Prostate gland (tissue), 2 donors: ENCODE data around the gene AEN.

Experiments
- POLR2AphosphoS5 ChIP-seq: sonication (generic); formaldehyde crosslinking; IDR thresholded peaks from one replicate; pipeline ENCODE4 v1.6.1; 2017; ENCODE audit warnings: antibody characterized with exemption
- TF ChIP-seq, protein P1 (sequence below), 4 experiments: fragments of 200-600 bp in 2 of 4; fragments of 450-650 bp in 2 of 4; sonication (generic) in 2 of 4; IDR thresholded peaks; 1 replicate in 3 of 4; 2 replicates in 1 of 4; pipeline ENCODE4 v1.5.1; 2016 to 2019; ENCODE audit warnings: antibody characterized with exemption in 4 of 4, mild to moderate bottlenecking in 2 of 4, moderate library complexity in 2 of 4

DNA sequence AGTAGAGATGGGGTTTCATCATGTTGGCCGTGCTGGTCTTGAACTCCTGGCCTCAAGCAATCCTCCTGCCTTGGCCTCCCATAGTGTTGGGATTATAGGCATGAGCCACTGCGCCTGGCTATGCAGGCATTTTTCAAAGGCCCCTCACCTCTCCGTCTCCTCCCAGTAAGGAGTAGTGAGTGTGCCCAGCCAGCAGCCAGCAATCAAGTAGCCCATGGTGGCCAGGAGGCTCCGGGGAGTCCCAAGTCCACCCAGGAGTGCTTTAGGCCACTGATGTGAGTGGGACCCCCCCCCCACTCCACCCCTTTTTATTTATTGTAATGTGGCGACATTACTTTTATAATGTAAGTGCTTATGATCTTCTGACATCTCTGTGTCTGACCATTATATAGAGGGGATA, 25.8 kb downstream of the AEN start:
- no peak for TF ChIP-seq POLR2AphosphoS5
- TF ChIP-seq, protein P1, sequence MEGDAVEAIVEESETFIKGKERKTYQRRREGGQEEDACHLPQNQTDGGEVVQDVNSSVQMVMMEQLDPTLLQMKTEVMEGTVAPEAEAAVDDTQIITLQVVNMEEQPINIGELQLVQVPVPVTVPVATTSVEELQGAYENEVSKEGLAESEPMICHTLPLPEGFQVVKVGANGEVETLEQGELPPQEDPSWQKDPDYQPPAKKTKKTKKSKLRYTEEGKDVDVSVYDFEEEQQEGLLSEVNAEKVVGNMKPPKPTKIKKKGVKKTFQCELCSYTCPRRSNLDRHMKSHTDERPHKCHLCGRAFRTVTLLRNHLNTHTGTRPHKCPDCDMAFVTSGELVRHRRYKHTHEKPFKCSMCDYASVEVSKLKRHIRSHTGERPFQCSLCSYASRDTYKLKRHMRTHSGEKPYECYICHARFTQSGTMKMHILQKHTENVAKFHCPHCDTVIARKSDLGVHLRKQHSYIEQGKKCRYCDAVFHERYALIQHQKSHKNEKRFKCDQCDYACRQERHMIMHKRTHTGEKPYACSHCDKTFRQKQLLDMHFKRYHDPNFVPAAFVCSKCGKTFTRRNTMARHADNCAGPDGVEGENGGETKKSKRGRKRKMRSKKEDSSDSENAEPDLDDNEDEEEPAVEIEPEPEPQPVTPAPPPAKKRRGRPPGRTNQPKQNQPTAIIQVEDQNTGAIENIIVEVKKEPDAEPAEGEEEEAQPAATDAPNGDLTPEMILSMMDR (IDR thresholded peaks at IDR 0.05): no peak
